Measurements from ENCODE around the gene MUC6.

MUC6 gene

DNA sequence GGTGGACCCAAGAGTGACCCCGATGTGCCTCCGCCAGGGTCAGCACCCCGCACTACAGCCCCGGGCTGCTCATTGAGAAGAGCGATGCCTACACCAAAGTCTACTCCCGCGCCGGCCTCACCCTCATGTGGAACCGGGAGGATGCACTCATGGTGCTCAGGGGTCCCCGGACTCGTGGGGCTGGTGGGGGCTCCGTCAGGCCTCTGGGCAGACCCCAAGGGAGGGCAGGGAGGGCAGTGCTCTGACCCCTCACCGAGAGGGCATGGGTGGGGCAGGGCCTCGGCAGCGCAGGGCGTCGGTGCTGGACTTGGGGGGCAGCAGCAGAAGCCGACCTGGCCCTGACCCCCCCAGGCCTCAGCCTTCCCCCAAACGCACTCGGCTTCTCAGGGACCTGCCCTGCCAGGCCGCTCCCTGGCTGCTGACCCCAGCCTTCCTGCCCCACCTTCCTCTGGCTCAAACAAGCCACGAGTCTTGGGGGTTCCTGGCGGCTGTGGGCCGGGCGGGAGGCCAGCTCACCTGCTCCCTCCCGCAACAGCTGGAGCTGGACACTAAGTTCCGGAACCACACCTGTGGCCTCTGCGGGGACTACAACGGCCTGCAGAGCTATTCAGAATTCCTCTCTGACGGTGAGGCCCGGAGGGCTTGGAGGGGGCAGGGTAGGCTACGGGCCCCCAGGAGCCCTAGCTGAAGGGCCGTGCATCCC, 41.0 kb upstream of the MUC6 start:
- H3K36me3 ChIP-seq (ENCODE audit: control insufficient read depth, insufficient read depth, low read length), result no peaks in the 10 kb centered on the region
- no peaks in the 10 kb centered on the region for H3K4me1 ChIP-seq (ENCODE audit: control insufficient read depth, insufficient read depth, low read length)
- no peak overlapping the region for H3K9ac ChIP-seq (ENCODE audit: low read depth, low read length)
- no peaks in the 10 kb centered on the region for H3K27me3 ChIP-seq (ENCODE audit: control insufficient read depth, insufficient read depth, low read length)
- no peaks in the 10 kb centered on the region for H3K9me3 ChIP-seq (ENCODE audit: control insufficient read depth, insufficient read depth, low read length)
- no peak overlapping the region for H3K4me3 ChIP-seq (ENCODE audit: low read depth, low read length)

DNA sequence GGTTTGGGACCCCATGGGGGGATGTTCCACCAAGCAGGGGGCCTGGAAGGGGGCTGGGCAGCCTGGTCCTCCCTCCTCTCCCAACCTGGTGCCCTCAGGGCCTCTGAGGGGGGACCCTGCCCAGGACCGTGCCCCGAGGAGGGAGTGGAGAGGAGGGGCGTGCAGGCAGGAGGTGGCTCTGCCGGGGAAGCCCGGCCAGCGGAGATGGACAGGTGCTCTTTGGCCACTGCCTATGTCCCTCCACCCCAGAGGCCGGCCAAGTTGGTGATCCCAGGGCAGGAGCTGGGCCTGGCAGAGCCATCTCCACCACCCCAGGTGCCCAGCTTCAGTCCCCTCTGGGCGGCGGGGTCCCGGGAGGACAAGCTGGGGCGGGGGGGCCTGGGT, 40.5 kb upstream of the MUC6 start:
- Histone ChIP-seq H3K9me3 (ENCODE audit: control insufficient read depth, insufficient read depth, low read length) (no peaks in the 10 kb centered on the region), H3K9ac (ENCODE audit: low read depth, low read length) (no peak overlapping the region), H3K36me3 (ENCODE audit: control insufficient read depth, insufficient read depth, low read length) (no peaks in the 10 kb centered on the region), H3K4me1 (ENCODE audit: control insufficient read depth, insufficient read depth, low read length) (no peaks in the 10 kb centered on the region), H3K4me3 (ENCODE audit: low read depth, low read length) (no peak overlapping the region), H3K27me3 (ENCODE audit: control insufficient read depth, insufficient read depth, low read length) (no peaks in the 10 kb centered on the region)

DNA sequence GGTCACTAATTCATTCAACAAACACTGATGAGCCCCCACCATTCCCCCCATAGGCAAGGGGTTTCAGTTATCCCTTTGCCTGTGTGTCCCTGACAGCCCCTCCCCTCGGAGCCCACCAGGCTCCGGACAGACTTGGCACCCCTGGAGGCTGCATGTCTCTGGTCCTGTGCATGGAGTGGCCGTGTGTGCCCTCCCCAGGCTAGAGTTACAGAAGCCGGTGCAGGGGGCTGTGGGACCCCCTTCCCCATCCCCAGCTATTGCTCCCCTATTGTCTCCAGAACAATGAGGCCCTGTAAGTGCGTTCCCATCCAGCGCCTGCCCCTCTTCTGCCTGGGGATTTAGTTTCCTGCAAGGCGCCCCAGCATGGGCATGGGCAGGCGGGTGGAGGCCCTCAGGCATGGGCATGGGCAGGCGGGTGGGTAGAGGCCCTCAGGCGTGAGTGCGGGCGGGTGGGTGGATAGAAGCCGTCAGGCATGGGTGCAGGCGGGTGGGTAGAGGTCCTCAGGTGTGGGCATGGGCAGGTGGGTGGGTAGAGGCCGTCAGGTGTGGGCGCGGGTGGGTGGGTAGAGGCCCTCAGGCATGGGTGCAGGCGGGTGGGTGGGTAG, 39.6 kb upstream of the MUC6 start:
- H3K4me3 ChIP-seq (ENCODE audit: low read depth, low read length), result no peak overlapping the region
- no peak overlapping the region for H3K9ac ChIP-seq (ENCODE audit: low read depth, low read length)
- H3K36me3 ChIP-seq (ENCODE audit: control insufficient read depth, insufficient read depth, low read length), result no peaks in the 10 kb centered on the region
- no peaks in the 10 kb centered on the region for H3K9me3 ChIP-seq (ENCODE audit: control insufficient read depth, insufficient read depth, low read length)
- H3K4me1 ChIP-seq (ENCODE audit: control insufficient read depth, insufficient read depth, low read length), result no peaks in the 10 kb centered on the region
- no peaks in the 10 kb centered on the region for H3K27me3 ChIP-seq (ENCODE audit: control insufficient read depth, insufficient read depth, low read length)

DNA sequence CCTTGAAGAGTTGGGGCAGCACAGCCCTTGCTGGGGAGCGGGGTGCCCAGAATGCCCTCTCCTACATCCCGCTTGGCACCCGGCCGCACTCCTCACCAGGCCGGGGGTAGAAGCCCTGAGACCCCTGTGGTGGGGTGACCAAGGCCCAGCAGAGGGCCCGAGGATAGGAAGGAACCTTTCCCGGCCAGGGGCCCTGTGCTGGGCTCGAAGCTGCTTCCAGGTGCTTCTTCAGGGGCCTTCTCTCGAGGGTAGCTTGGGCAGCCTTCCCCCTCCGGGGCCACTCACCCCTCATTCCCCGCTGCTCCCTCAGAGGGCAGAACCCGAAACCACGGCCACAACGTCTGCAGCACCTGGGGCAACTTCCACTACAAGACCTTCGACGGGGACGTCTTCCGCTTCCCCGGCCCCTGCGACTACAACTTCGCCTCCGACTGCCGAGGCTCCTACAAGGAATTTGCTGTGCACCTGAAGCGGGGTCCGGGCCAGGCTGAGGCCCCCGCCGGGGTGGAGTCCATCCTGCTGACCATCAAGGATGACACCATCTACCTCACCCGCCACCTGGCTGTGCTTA, 38.9 kb upstream of the MUC6 start:
- H3K27me3 ChIP-seq (ENCODE audit: control insufficient read depth, insufficient read depth, low read length), result no peaks in the 10 kb centered on the region
- H3K9ac ChIP-seq (ENCODE audit: low read depth, low read length), result no peak overlapping the region
- no peaks in the 10 kb centered on the region for H3K9me3 ChIP-seq (ENCODE audit: control insufficient read depth, insufficient read depth, low read length)
- no peaks in the 10 kb centered on the region for H3K4me1 ChIP-seq (ENCODE audit: control insufficient read depth, insufficient read depth, low read length)
- H3K36me3 ChIP-seq (ENCODE audit: control insufficient read depth, insufficient read depth, low read length), result no peaks in the 10 kb centered on the region
- no peak overlapping the region for H3K4me3 ChIP-seq (ENCODE audit: low read depth, low read length)

DNA sequence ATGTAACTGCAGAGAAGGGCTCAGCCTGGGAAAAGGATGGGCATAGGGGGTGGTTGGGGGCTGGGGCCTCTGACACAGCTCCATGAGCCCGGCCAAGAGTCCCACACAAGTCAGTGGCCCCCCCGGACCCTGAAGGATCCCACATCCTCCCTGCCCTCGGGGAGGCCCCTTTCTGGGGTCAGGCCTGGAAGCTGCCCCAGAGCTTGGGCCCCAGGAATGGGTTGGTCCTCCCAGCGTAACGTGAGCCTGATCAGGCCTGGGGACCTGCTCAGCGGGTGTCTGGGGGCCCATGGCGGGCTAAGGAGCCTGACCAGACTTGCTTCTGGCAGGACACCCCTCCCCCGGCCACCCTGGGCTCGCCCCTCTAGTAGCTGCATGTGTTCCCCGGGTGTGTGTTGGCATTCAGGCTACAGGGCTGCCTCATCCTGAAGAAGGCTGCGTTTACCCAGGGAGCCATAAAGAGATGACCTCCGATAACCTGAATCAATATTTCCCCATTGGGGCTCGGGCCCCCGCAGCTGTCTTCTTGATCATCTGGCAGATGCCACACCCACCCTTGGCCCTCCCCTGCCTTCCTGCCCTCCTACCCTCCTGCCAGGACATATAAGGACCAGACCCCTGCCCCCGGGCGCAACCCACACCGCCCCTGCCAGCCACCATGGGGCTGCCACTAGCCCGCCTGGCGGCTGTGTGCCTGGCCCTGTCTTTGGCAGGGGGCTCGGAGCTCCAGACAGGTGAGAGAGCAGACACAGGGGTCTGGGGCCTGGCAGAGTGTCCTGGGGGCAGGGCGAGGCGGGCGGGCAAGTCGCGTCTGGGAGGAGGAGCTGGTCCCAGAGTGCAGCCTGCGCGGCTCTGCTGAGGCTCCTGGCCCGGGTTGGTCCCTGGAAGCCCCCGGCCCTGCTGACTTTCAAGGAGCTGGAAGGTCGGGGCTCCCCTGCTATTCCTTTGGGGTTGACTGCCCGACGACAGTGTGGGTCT, 38.0 kb upstream of the MUC6 start, which contains the start of gene MUC2:
TSS of gene MUC2 (plus strand) at position 631 of the 978 bp plus-strand sequence.
- H3K9me3 ChIP-seq (ENCODE audit: control insufficient read depth, insufficient read depth, low read length), result no peaks in the 10 kb centered on the region
- no peaks in the 10 kb centered on the region for H3K27me3 ChIP-seq (ENCODE audit: control insufficient read depth, insufficient read depth, low read length)
- no peak within 1 kb of the TSS for H3K9ac ChIP-seq (ENCODE audit: low read depth, low read length)
- no peaks in the 10 kb centered on the region for H3K4me1 ChIP-seq (ENCODE audit: control insufficient read depth, insufficient read depth, low read length)
- no peaks in the 10 kb centered on the region for H3K36me3 ChIP-seq (ENCODE audit: control insufficient read depth, insufficient read depth, low read length)
- no peak within 1 kb of the TSS for H3K4me3 ChIP-seq (ENCODE audit: low read depth, low read length)

DNA sequence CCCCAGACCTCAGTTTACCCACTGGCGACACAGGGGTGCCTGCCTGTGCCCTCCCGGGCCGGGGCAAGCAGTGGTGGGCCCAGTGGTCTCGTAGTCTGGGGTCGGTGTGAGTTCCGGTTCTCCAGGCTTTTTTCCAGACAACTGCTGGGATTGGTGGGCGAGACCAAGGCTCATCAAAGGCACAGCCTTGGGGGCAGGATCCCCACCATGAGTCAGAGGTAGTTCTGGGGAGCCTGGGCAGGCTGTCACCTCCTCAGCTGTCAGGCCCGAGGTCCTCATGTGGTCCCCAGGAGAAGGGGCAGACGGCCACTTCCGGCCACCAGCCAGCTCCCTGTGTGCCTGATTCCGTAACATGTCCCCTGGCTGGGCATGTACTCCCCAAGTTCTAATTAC, 37.3 kb upstream of the MUC6 start:
- H3K4me1 ChIP-seq (ENCODE audit: control insufficient read depth, insufficient read depth, low read length), result no peaks in the 10 kb centered on the region
- H3K9me3 ChIP-seq (ENCODE audit: control insufficient read depth, insufficient read depth, low read length), result no peaks in the 10 kb centered on the region
- H3K9ac ChIP-seq (ENCODE audit: low read depth, low read length), result no peak overlapping the region
- no peaks in the 10 kb centered on the region for H3K27me3 ChIP-seq (ENCODE audit: control insufficient read depth, insufficient read depth, low read length)
- H3K4me3 ChIP-seq (ENCODE audit: low read depth, low read length), result no peak overlapping the region
- no peaks in the 10 kb centered on the region for H3K36me3 ChIP-seq (ENCODE audit: control insufficient read depth, insufficient read depth, low read length)

DNA sequence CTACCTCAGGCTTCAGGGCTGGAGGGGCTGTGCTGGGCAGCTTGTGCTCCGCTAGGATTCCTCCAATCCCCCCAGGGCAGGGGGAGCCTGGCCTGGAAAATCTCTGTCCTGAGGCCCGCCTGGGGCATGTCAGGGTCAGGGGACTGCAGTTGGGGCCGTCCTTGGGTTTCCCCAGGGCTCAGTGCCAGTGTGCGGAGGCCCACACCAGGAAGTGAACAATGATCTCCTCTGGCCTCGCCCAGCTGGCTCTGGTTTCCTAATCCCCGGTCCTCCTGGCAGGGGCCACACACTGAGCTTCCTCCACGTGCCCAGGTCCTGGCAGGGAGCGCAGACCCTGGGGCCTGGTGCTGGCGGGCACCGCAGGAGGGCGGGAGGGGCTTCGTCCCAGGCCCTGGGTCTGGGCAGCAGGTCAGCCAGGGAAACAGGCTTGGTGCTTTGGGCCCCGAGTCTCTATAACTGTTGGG, 36.8 kb upstream of the MUC6 start:
- Histone ChIP-seq H3K36me3 (ENCODE audit: control insufficient read depth, insufficient read depth, low read length) (no peaks in the 10 kb centered on the region), H3K9me3 (ENCODE audit: control insufficient read depth, insufficient read depth, low read length) (no peaks in the 10 kb centered on the region), H3K4me1 (ENCODE audit: control insufficient read depth, insufficient read depth, low read length) (no peaks in the 10 kb centered on the region), H3K9ac (ENCODE audit: low read depth, low read length) (no peak overlapping the region), H3K27me3 (ENCODE audit: control insufficient read depth, insufficient read depth, low read length) (no peaks in the 10 kb centered on the region), H3K4me3 (ENCODE audit: low read depth, low read length) (no peak overlapping the region)

DNA sequence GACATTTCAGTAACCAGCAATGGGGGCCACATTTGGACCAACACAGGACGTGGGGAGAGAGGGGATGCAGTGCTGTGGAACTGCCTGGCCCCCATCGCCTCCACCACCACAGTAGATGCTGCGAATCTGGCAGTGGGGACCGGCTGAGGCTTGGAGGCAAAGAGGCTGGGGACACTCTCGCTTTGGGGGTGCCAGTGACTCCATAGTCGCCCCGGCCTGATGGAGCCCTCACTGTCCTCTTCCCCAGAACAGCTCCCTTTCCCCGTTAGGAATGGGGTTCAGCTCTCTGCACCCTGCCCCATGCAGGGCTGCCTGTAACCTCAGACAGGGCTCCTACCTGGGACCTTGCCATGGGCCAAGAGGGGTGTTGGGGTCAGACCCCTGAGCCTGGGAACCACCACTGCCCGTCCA, 36.3 kb upstream of the MUC6 start:
- no peak overlapping the region for H3K4me3 ChIP-seq (ENCODE audit: low read depth, low read length)
- no peak overlapping the region for H3K9ac ChIP-seq (ENCODE audit: low read depth, low read length)
- H3K36me3 ChIP-seq (ENCODE audit: control insufficient read depth, insufficient read depth, low read length), result no peaks in the 10 kb centered on the region
- no peaks in the 10 kb centered on the region for H3K4me1 ChIP-seq (ENCODE audit: control insufficient read depth, insufficient read depth, low read length)
- no peaks in the 10 kb centered on the region for H3K9me3 ChIP-seq (ENCODE audit: control insufficient read depth, insufficient read depth, low read length)
- no peaks in the 10 kb centered on the region for H3K27me3 ChIP-seq (ENCODE audit: control insufficient read depth, insufficient read depth, low read length)

DNA sequence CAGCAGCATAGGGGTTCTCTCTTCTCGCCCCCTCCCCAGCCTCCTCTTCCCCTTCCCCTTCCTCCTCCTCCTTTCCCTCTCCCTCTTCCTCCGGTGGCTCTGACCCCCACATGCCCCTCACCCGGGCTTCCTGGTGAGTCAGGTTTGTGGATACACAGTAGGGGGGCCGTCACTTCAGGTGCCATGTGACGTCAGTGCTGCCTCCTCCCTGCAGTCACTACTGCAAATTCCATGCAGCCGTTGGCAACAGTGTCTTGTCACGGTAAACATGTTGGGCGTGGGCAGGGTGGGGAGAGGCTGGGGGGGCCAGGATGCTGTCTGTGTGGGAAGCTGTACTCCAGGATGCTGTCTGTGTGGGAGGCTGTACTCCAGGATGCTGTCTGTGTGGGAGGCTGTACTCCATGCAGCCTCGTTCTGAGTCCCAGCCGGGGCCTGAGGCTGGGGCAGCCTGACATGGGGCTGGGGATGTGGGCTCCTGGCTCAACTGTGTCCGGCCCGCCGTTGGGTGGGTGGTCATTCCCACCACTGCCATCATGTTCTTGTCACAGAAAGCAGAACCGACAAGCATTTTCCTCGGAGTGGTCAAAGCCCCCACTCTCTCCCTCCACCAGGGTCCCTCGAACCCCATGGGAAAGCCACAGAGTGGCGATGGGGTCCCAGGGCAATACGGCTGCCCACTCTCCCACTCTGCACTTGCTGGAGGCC, 35.8 kb upstream of the MUC6 start:
- Histone ChIP-seq H3K4me3 (ENCODE audit: low read depth, low read length) (no peak overlapping the region), H3K36me3 (ENCODE audit: control insufficient read depth, insufficient read depth, low read length) (no peaks in the 10 kb centered on the region), H3K4me1 (ENCODE audit: control insufficient read depth, insufficient read depth, low read length) (no peaks in the 10 kb centered on the region)

DNA sequence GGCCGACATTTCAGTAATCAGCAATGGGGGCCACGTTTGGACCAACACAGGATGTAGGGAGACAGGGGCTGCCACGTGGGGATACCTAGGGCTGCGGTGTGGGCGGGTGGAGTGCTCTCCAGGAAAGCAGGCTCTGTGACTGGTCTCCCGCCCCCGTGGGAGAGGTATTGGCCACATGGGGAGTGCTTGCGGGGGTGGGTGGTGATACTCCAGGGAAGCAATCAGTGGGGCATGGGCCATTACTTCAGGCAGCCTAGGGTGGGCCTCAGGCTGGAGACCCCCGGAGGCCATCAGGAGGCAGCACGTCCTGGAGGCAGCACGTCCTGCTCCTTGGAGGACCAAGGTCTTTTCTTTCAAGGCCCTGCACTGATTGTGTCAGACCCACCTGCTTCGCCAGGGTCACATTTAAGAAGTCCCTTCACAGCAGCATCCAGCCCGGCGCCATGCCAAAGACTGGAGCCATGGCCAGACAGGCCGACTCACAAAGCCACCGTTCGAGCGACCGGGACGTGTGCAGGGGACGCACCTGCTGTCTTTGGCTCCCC, 35.1 kb upstream of the MUC6 start:
- Histone ChIP-seq H3K27me3 (ENCODE audit: control insufficient read depth, insufficient read depth, low read length) (no peaks in the 10 kb centered on the region), H3K4me1 (ENCODE audit: control insufficient read depth, insufficient read depth, low read length) (no peaks in the 10 kb centered on the region), H3K36me3 (ENCODE audit: control insufficient read depth, insufficient read depth, low read length) (no peaks in the 10 kb centered on the region), H3K9me3 (ENCODE audit: control insufficient read depth, insufficient read depth, low read length) (no peaks in the 10 kb centered on the region), H3K9ac (ENCODE audit: low read depth, low read length) (no peak overlapping the region), H3K4me3 (ENCODE audit: low read depth, low read length) (no peak overlapping the region)

More for the DNA sequence above, 35.8 kb upstream of the MUC6 start:
- Histone ChIP-seq H3K9ac (ENCODE audit: low read depth, low read length) (no peak overlapping the region), H3K27me3 (ENCODE audit: control insufficient read depth, insufficient read depth, low read length) (no peaks in the 10 kb centered on the region), H3K9me3 (ENCODE audit: control insufficient read depth, insufficient read depth, low read length) (no peaks in the 10 kb centered on the region)

Data from iPS-15b (cell line).